GM23338 (cell line): Measurements from ENCODE around the gene COL9A1. TPM values are rescaled to one million over a fixed set of nuclear protein-coding genes. Genes with fewer than 3 reads are reported as not detected.

Source experiments
- ATAC-seq: fragments of 200-7000 bp; cut with Tn5 transposase; 3 replicates; pipeline ENCODE4 v1.9.1; 2020
- DNase-seq: peaks from one replicate; pipeline ENCODE4 v3.0.0-alpha.2; 2015; ENCODE audit warnings: low spot score
- H2AFZ ChIP-seq: fragments of 200-600 bp; sonication (generic); 2 replicates; pipeline ENCODE4 v1.8.0; 2016; ENCODE audit warnings: antibody characterized with exemption, mild to moderate bottlenecking, moderate library complexity
- H3F3A ChIP-seq: fragments of 200-600 bp; sonication (generic); replicated peaks from 2 replicates; pipeline ENCODE4 v1.8.0; 2017; ENCODE audit warnings: antibody characterized with exemption, mixed run types, low read depth
- H3K27ac ChIP-seq: fragments of 200-600 bp; sonication (generic); 2 replicates; pipeline ENCODE4 v1.6.1; 2016; ENCODE audit warnings: low read depth
- H3K27me3 ChIP-seq: fragments of 200-600 bp; sonication (generic); 2 replicates; pipeline ENCODE4 v1.8.0; 2016; ENCODE audit warnings: mild to moderate bottlenecking, mixed run types, moderate library complexity; ENCODE audit not compliant: insufficient read depth
- H3K36me3 ChIP-seq: fragments of 200-600 bp; sonication (generic); 2 replicates; pipeline ENCODE4 v1.8.0; 2016; ENCODE audit warnings: mild to moderate bottlenecking; ENCODE audit not compliant: insufficient read depth
- H3K4me1 ChIP-seq: fragments of 200-600 bp; sonication (generic); 2 replicates; pipeline ENCODE4 v1.8.0; 2016; ENCODE audit warnings: mild to moderate bottlenecking, moderate library complexity; ENCODE audit not compliant: insufficient read depth
- H3K4me2 ChIP-seq: fragments of 200-600 bp; sonication (generic); 2 replicates; pipeline ENCODE4 v1.7.1; 2017; ENCODE audit warnings: mixed run types
- H3K4me3 ChIP-seq: fragments of 200-600 bp; sonication (generic); 2 replicates; pipeline ENCODE4 v1.6.1; 2016; ENCODE audit warnings: mixed run types
- H3K79me2 ChIP-seq: fragments of 200-600 bp; sonication (generic); replicated peaks from 2 replicates; pipeline ENCODE4 v1.8.0; 2017; ENCODE audit warnings: mild to moderate bottlenecking; ENCODE audit not compliant: insufficient read depth
- H3K9me2 ChIP-seq: fragments of 200-600 bp; sonication (generic); 2 replicates; pipeline ENCODE4 v1.8.0; 2017; ENCODE audit not compliant: insufficient read depth
- H4K20me1 ChIP-seq: fragments of 200-600 bp; sonication (generic); replicated peaks from 2 replicates; pipeline ENCODE4 v1.8.0; 2017; ENCODE audit warnings: mild to moderate bottlenecking; ENCODE audit not compliant: insufficient read depth
- H3K27ac Mint-ChIP-seq: 2 replicates; pipeline ENCODE4 v1.8.0; 2020; ENCODE audit warnings: inconsistent platforms, mild to moderate bottlenecking, moderate library complexity, mixed read lengths
- H3K27me3 Mint-ChIP-seq: 3 replicates; pipeline ENCODE4 v1.8.0; 2022; ENCODE audit warnings: low read depth, mild to moderate bottlenecking, moderate library complexity, mixed read lengths, inconsistent platforms; ENCODE audit not compliant: insufficient read depth, poor library complexity
- H3K36me3 Mint-ChIP-seq: 3 replicates; pipeline ENCODE4 v1.8.0; 2021; ENCODE audit warnings: low read depth, mild to moderate bottlenecking, inconsistent platforms, moderate library complexity, mixed read lengths
- H3K4me1 Mint-ChIP-seq: 3 replicates; pipeline ENCODE4 v1.8.0; 2020; ENCODE audit warnings: mild to moderate bottlenecking, inconsistent platforms, mixed read lengths
- H3K4me3 Mint-ChIP-seq: 3 replicates; pipeline ENCODE4 v1.8.0; 2021; ENCODE audit warnings: moderate library complexity, mild to moderate bottlenecking, inconsistent platforms, mixed read lengths
- H3K9me3 Mint-ChIP-seq: 3 replicates; pipeline ENCODE4 v1.8.0; 2020; ENCODE audit warnings: moderate library complexity, mild to moderate bottlenecking, inconsistent platforms, mixed read lengths
- CREB1 ChIP-seq: fragments of 250-450 bp; sonication (Bioruptor Pico); IDR thresholded peaks from 2 replicates; pipeline ENCODE4 v1.5.0; 2020; ENCODE audit warnings: low read depth, mild to moderate bottlenecking, moderate library complexity
- EZH2 ChIP-seq: fragments of 200-600 bp; sonication (generic); IDR thresholded peaks from one replicate; pipeline ENCODE4 v1.8.0; 2017; ENCODE audit warnings: antibody characterized with exemption, mild to moderate bottlenecking, low read depth; ENCODE audit not compliant: unreplicated experiment
- JUNB ChIP-seq: IDR thresholded peaks from one replicate; pipeline ENCODE4 v1.6.1; 2016; ENCODE audit warnings: antibody characterized with exemption; ENCODE audit not compliant: unreplicated experiment
- NANOG ChIP-seq: IDR thresholded peaks from 2 replicates; pipeline ENCODE4 v1.6.1; 2016; ENCODE audit warnings: antibody characterized with exemption, borderline replicate concordance
- STAT1 ChIP-seq: IDR thresholded peaks from one replicate; pipeline ENCODE4 v1.6.1; 2016; ENCODE audit warnings: antibody characterized with exemption; ENCODE audit not compliant: unreplicated experiment
- ZNF331 ChIP-seq: fragments of 250-450 bp; sonication (Bioruptor Pico); IDR thresholded peaks from 2 replicates; pipeline ENCODE4 v1.5.0; 2020; ENCODE audit warnings: low read depth, mild to moderate bottlenecking, moderate library complexity
- polyA plus RNA-seq: library from polyadenylated mRNA; unstranded; fragments of >200 nt; fragmentation: Nextera tagmentation; extraction: Ambion mirVana; gene quantifications from 2 replicates; pipeline ENCODE4 v1.2.1, GENCODE V29; 2016
- total RNA-seq: library from RNA; depleted of rRNA; stranded (reverse); fragments of >200 nt; shearing (Covaris generic); gene quantifications from 2 replicates; pipeline ENCODE4 v1.2.3, GENCODE V29; 2014
- TF ChIP-seq, protein P1 (sequence below): IDR thresholded peaks from 2 replicates; pipeline ENCODE4 v1.6.1; 2016; ENCODE audit warnings: antibody characterized with exemption
- TF ChIP-seq, protein P2 (sequence below): fragments of 250-450 bp; sonication (Bioruptor Pico); IDR thresholded peaks from 2 replicates; pipeline ENCODE4 v1.5.0; 2020; ENCODE audit warnings: mild to moderate bottlenecking, moderate library complexity

The COL9A1 gene
- total and polyA plus RNA-seq, 2 experiments from 2014 or later = 16.0 to 20.3 TPM

DNA sequence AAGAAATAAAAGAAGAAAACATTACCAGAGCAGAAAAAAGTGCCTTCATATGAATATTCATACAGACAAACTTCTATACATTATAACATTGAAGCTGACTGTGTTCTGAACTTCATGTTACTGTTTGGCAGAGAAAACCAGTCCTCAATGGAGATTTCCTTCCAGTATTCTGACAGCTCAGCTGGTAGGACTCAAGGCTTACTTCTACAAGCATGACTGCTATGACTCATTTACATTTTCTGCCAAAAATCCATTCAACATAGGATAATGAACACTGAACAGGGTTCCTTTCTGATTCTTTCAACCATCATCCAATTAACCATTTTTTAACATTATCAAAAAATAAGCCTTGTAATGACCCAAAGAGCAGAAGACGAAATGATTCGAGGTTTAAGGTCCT is 25.4 kb downstream of the COL9A1 start:
- Histone ChIP-seq H3K4me1 (peaks cover 8% of the 10 kb centered on the region; the same call in 1 of the 2 replicates), H3K27ac (no peak overlapping the region), H3K9me2 (no peaks in the 10 kb centered on the region), H3K4me3 (no peak overlapping the region), H4K20me1 (no peaks in the 10 kb centered on the region), H3K36me3 (0 out of 2 replicates have a peak, but pooled peaks cover 3% of the 10 kb centered on the region), H2AFZ (no peak overlapping the region), H3K79me2 (no peaks in the 10 kb centered on the region), H3F3A (no peaks in the 10 kb centered on the region), H3K27me3 (peaks cover 20% of the 10 kb centered on the region), H3K4me2 (no peak overlapping the region)
- ATAC-seq = no peak
- DNase-seq = no peak
- Mint-ChIP-seq H3K4me1 (peaks cover 17% of the 10 kb centered on the region), H3K27ac (no peak overlapping the region), H3K9me3 (peaks cover 7% of the 10 kb centered on the region; the same call in 2 of the 3 replicates), H3K4me3 (no peak overlapping the region), H3K27me3 (peaks cover 25% of the 10 kb centered on the region), H3K36me3 (peaks cover 26% of the 10 kb centered on the region)
- TF ChIP-seq STAT1 (no peak), NANOG (no peak), JUNB (no peak), EZH2 (no peak), CREB1 (no peak), ZNF331 (CRISPR knock-in tag) (no peak)
- TF ChIP-seq, protein P1, sequence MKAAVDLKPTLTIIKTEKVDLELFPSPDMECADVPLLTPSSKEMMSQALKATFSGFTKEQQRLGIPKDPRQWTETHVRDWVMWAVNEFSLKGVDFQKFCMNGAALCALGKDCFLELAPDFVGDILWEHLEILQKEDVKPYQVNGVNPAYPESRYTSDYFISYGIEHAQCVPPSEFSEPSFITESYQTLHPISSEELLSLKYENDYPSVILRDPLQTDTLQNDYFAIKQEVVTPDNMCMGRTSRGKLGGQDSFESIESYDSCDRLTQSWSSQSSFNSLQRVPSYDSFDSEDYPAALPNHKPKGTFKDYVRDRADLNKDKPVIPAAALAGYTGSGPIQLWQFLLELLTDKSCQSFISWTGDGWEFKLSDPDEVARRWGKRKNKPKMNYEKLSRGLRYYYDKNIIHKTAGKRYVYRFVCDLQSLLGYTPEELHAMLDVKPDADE = no peak
- TF ChIP-seq, protein P2, sequence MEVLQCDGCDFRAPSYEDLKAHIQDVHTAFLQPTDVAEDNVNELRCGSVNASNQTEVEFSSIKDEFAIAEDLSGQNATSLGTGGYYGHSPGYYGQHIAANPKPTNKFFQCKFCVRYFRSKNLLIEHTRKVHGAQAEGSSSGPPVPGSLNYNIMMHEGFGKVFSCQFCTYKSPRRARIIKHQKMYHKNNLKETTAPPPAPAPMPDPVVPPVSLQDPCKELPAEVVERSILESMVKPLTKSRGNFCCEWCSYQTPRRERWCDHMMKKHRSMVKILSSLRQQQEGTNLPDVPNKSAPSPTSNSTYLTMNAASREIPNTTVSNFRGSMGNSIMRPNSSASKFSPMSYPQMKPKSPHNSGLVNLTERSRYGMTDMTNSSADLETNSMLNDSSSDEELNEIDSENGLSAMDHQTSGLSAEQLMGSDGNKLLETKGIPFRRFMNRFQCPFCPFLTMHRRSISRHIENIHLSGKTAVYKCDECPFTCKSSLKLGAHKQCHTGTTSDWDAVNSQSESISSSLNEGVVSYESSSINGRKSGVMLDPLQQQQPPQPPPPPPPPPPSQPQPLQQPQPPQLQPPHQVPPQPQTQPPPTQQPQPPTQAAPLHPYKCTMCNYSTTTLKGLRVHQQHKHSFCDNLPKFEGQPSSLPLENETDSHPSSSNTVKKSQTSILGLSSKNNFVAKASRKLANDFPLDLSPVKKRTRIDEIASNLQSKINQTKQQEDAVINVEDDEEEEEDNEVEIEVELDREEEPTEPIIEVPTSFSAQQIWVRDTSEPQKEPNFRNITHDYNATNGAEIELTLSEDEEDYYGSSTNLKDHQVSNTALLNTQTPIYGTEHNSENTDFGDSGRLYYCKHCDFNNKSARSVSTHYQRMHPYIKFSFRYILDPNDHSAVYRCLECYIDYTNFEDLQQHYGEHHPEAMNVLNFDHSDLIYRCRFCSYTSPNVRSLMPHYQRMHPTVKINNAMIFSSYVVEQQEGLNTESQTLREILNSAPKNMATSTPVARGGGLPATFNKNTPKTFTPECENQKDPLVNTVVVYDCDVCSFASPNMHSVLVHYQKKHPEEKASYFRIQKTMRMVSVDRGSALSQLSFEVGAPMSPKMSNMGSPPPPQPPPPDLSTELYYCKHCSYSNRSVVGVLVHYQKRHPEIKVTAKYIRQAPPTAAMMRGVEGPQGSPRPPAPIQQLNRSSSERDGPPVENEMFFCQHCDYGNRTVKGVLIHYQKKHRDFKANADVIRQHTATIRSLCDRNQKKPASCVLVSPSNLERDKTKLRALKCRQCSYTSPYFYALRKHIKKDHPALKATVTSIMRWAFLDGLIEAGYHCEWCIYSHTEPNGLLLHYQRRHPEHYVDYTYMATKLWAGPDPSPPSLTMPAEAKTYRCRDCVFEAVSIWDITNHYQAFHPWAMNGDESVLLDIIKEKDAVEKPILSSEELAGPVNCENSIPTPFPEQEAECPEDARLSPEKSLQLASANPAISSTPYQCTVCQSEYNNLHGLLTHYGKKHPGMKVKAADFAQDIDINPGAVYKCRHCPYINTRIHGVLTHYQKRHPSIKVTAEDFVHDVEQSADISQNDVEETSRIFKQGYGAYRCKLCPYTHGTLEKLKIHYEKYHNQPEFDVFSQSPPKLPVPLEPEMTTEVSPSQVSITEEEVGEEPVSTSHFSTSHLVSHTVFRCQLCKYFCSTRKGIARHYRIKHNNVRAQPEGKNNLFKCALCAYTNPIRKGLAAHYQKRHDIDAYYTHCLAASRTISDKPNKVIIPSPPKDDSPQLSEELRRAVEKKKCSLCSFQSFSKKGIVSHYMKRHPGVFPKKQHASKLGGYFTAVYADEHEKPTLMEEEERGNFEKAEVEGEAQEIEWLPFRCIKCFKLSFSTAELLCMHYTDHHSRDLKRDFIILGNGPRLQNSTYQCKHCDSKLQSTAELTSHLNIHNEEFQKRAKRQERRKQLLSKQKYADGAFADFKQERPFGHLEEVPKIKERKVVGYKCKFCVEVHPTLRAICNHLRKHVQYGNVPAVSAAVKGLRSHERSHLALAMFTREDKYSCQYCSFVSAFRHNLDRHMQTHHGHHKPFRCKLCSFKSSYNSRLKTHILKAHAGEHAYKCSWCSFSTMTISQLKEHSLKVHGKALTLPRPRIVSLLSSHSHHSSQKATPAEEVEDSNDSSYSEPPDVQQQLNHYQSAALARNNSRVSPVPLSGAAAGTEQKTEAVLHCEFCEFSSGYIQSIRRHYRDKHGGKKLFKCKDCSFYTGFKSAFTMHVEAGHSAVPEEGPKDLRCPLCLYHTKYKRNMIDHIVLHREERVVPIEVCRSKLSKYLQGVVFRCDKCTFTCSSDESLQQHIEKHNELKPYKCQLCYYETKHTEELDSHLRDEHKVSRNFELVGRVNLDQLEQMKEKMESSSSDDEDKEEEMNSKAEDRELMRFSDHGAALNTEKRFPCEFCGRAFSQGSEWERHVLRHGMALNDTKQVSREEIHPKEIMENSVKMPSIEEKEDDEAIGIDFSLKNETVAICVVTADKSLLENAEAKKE = no peak
